A549 (cell line): ENCODE data around the gene SLC35E4. TPM values are rescaled to one million over a fixed set of nuclear protein-coding genes. Genes with fewer than 3 reads are reported as not detected.

Source experiments
- ATAC-seq, 2 experiments: fragments of 200-7000 bp in 1 of 2; fragments of >200 bp in 1 of 2; cut with Nextera tagmentation in 1 of 2; cut with Tn5 transposase in 1 of 2; 3 replicates each; pipeline versions ENCODE4 v1.8.0 to v1.9.1; 2018 to 2020; ENCODE audit warnings: mild to moderate bottlenecking in 1 of 2, moderate library complexity in 1 of 2
- CTCF ChIA-PET: fragments of 300-600 bp; sonication (Branson Sonifier 250); formaldehyde crosslinking; extraction: SDS; loops from one replicate; lab custom pipeline; 2021; ENCODE audit warnings: antibody characterized with exemption, inconsistent platforms; lab: Yijun Ruan, JAX
- POLR2A ChIA-PET: fragments of 350-600 bp; formaldehyde crosslinking; extraction: SDS; loops from one replicate; lab custom pipeline; 2021; ENCODE audit warnings: antibody characterized with exemption, inconsistent platforms; lab: Yijun Ruan, JAX
- DNase-seq, 2 experiments: peaks; one replicate each; pipeline versions ENCODE4 v3.0.0 to v3.0.0-alpha.2; 2011 to 2016; ENCODE audit warnings: low read depth in 1 of 2, low spot score in 1 of 2
- FAIRE-seq: peaks from 2 replicates; lab custom pipeline; 2011; peaks lifted over from hg19 to GRCh38; lab: Jason Lieb, UNC
- H3K27ac ChIP-seq, 2 experiments: fragments of >200 bp; sonication (Bioruptor Twin); formaldehyde crosslinking; 3 replicates each; pipeline ENCODE4 v1.5.1; 2016 to 2017
- H3K4me1 ChIP-seq: fragments of >200 bp; sonication (Bioruptor Twin); formaldehyde crosslinking; 3 replicates; pipeline ENCODE4 v1.6.1; 2016
- H3K4me2 ChIP-seq: fragments of >200 bp; sonication (Bioruptor Twin); formaldehyde crosslinking; 3 replicates; pipeline ENCODE4 v1.6.1; 2016
- H3K4me3 ChIP-seq: fragments of >200 bp; sonication (Bioruptor Twin); formaldehyde crosslinking; 3 replicates; pipeline ENCODE4 v1.5.1; 2016
- H3K9me3 ChIP-seq: fragments of >200 bp; sonication (Bioruptor Twin); formaldehyde crosslinking; 3 replicates; pipeline ENCODE4 v1.6.1; 2016
- BCL3 ChIP-seq: fragments of >200 bp; sonication (Bioruptor Twin); formaldehyde crosslinking; IDR thresholded peaks from 3 replicates; pipeline ENCODE4 v1.6.1; 2016
- BHLHE40 ChIP-seq: IDR thresholded peaks from 2 replicates; pipeline ENCODE4 v1.6.1; 2012; ENCODE audit warnings: low read depth, low read length, inconsistent platforms
- CBX2 ChIP-seq: fragments of 200-600 bp; sonication (generic); IDR thresholded peaks from 2 replicates; pipeline ENCODE4 v1.6.1; 2016; ENCODE audit warnings: low read depth, mild to moderate bottlenecking, borderline replicate concordance
- CBX8 ChIP-seq: fragments of 200-600 bp; sonication (generic); IDR thresholded peaks from 2 replicates; pipeline ENCODE4 v1.6.1; 2016
- CHD4 ChIP-seq: fragments of 200-600 bp; sonication (generic); IDR thresholded peaks from 2 replicates; pipeline ENCODE4 v1.6.1; 2016; ENCODE audit warnings: antibody characterized with exemption, mild to moderate bottlenecking, borderline replicate concordance
- EHMT2 ChIP-seq: fragments of 200-600 bp; sonication (generic); IDR thresholded peaks from 2 replicates; pipeline ENCODE4 v1.6.1; 2016; ENCODE audit warnings: antibody characterized with exemption, low read depth, mild to moderate bottlenecking, moderate library complexity
- FOSB ChIP-seq: fragments of 250-450 bp; sonication (Bioruptor Pico); IDR thresholded peaks from 2 replicates; pipeline ENCODE4 v1.5.0; 2020; ENCODE audit warnings: mild to moderate bottlenecking, moderate library complexity
- FOXS1 ChIP-seq: fragments of 250-450 bp; sonication (Bioruptor Pico); IDR thresholded peaks from 2 replicates; pipeline ENCODE4 v1.5.0; 2020; ENCODE audit warnings: mild to moderate bottlenecking, moderate library complexity
- HEYL ChIP-seq: fragments of 250-450 bp; sonication (Bioruptor Pico); IDR thresholded peaks from 2 replicates; pipeline ENCODE4 v1.8.0; 2021; ENCODE audit warnings: mild to moderate bottlenecking, moderate library complexity
- MYC ChIP-seq: IDR thresholded peaks from 2 replicates; pipeline ENCODE4 v1.6.1; 2012; ENCODE audit warnings: mild to moderate bottlenecking, inconsistent platforms, low read length, improper control_type of control experiment, borderline replicate concordance
- NFE2L2 ChIP-seq: fragments of 150-350 bp; conservative IDR thresholded peaks from 2 replicates; pipeline ENCODE4 v1.6.1; 2014; ENCODE audit warnings: low read length
- NR3C1 ChIP-seq: fragments of >200 bp; sonication (Bioruptor Twin); formaldehyde crosslinking; IDR thresholded peaks from 3 replicates; pipeline ENCODE4 v1.6.1; 2017
- PHF8 ChIP-seq: fragments of 200-600 bp; sonication (generic); IDR thresholded peaks from 2 replicates; pipeline ENCODE4 v1.6.1; 2016; ENCODE audit warnings: low read depth, mild to moderate bottlenecking, antibody characterized with exemption, moderate library complexity, borderline replicate concordance
- RARB ChIP-seq: fragments of 250-450 bp; sonication (Bioruptor Pico); IDR thresholded peaks from 2 replicates; pipeline ENCODE4 v1.8.0; 2021; ENCODE audit warnings: mild to moderate bottlenecking, moderate library complexity
- RNF2 ChIP-seq: fragments of 200-600 bp; sonication (generic); IDR thresholded peaks from 2 replicates; pipeline ENCODE4 v1.6.1; 2016; ENCODE audit warnings: low read depth, mild to moderate bottlenecking, antibody characterized with exemption, moderate library complexity, borderline replicate concordance
- SMC3 ChIP-seq: fragments of >200 bp; sonication (Bioruptor Twin); formaldehyde crosslinking; IDR thresholded peaks from 3 replicates; pipeline ENCODE4 v1.6.1; 2018; ENCODE audit warnings: inconsistent platforms
- TP53 ChIP-seq: fragments of 250-450 bp; sonication (Bioruptor Pico); IDR thresholded peaks from 2 replicates; pipeline ENCODE4 v1.5.0; 2021; ENCODE audit warnings: mild to moderate bottlenecking, moderate library complexity
- ZC3H11A ChIP-seq: fragments of 450-650 bp; IDR thresholded peaks from 2 replicates; pipeline ENCODE4 v1.6.1; 2014; ENCODE audit warnings: antibody characterized with exemption, mild to moderate bottlenecking
- WGBS: methylation state at CpG from one replicate; pipeline ENCODE4 v1.1.6; 2017; ENCODE audit errors: missing lambda C conversion rate; 5-methylcytosine and 5-hydroxymethylcytosine counted together
- polyA plus RNA-seq, 4 experiments: library from polyadenylated mRNA; depleted of rRNA in 3 of 4; stranded (reverse); fragments of >200 nt; fragmentation: RNase III in 1 of 4; extraction: RNeasy Plus Mini Kit Qiagen cat#74134 plus additional on column Dnase treatment in 1 of 4; gene quantifications; 2 replicates in 3 of 4; 3 replicates in 1 of 4; pipeline ENCODE4 v1.2.3, GENCODE V29; 2011 to 2017
- TF ChIP-seq, protein P1 (sequence below): fragments of 450-650 bp; IDR thresholded peaks from 2 replicates; pipeline ENCODE4 v1.6.1; 2014; ENCODE audit warnings: antibody characterized with exemption
- TF ChIP-seq, protein P2 (sequence below): fragments of 200-600 bp; sonication (generic); IDR thresholded peaks from 2 replicates; pipeline ENCODE4 v1.6.1; 2016; ENCODE audit warnings: antibody characterized with exemption, mild to moderate bottlenecking, moderate library complexity
- TF ChIP-seq, protein P3 (sequence below): fragments of 250-450 bp; sonication (Bioruptor Pico); IDR thresholded peaks from 2 replicates; pipeline ENCODE4 v1.5.0; 2021; ENCODE audit warnings: mild to moderate bottlenecking, moderate library complexity, borderline replicate concordance
- TF ChIP-seq, protein P4 (sequence below): fragments of 250-450 bp; sonication (Bioruptor Pico); IDR thresholded peaks from 2 replicates; pipeline ENCODE4 v1.5.0; 2020; ENCODE audit warnings: low read depth, mild to moderate bottlenecking, moderate library complexity

SLC35E4 gene
- polyA plus RNA-seq, 2 of the 4 experiments (the other 2 are of a cell fraction), result 2.0 to 3.3 TPM

DNA sequence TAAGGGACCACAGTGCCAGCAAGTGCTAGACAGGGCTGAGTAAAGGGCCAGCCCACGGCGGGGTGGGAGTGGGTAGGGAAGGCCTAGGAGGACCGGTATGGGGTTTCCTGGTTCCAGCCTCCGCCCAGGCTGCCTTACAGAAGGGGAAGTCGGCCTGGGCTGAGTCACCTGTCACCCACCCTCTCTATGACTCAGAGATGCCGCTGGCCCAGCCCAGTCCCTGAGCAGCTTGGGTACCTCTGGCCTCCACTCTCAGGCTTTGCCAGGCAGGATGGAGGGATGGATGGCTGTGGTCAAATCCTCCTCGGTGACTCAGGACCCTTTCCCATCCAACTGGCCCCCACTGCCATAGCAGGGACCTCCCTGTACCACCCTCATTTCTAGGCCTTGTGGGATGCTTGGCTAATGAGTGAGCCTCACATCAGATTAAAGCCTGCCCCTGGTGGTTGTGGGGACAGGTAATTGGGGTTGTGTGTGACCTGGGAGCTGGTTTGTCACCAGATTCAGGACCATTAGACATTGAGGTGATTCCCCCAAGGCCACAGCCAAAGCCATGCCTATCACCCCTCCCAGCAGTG lies 13.9 kb downstream of the SLC35E4 start:
- Histone ChIP-seq H3K9me3 (no peaks in the 10 kb centered on the region), H3K4me2 (no peak overlapping the region), H3K4me1 (no peaks in the 10 kb centered on the region), H3K4me3 (no peak overlapping the region), H3K27ac (no peak overlapping the region)
- ChIA-PET POLR2A (no interaction called here), CTCF (interaction anchor here (0.9 kb wide), 1 partner anchor 106 kb away, joined by 3 read pairs; no protein-coding TSS in a partner anchor)
- WGBS, result no CpG with 5 or more reads among the region's 7 CpGs
- FAIRE-seq (no peak), ATAC-seq (no peak), DNase-seq (no peak)
- TF ChIP-seq, protein P1, sequence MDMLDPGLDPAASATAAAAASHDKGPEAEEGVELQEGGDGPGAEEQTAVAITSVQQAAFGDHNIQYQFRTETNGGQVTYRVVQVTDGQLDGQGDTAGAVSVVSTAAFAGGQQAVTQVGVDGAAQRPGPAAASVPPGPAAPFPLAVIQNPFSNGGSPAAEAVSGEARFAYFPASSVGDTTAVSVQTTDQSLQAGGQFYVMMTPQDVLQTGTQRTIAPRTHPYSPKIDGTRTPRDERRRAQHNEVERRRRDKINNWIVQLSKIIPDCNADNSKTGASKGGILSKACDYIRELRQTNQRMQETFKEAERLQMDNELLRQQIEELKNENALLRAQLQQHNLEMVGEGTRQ, result no peak
- TF ChIP-seq BCL3, result no peak
- TF ChIP-seq HEYL (CRISPR knock-in tag), result no peak
- no peak for TF ChIP-seq NFE2L2
- no peak for TF ChIP-seq SMC3
- no peak for TF ChIP-seq FOSB
- TF ChIP-seq, protein P2, sequence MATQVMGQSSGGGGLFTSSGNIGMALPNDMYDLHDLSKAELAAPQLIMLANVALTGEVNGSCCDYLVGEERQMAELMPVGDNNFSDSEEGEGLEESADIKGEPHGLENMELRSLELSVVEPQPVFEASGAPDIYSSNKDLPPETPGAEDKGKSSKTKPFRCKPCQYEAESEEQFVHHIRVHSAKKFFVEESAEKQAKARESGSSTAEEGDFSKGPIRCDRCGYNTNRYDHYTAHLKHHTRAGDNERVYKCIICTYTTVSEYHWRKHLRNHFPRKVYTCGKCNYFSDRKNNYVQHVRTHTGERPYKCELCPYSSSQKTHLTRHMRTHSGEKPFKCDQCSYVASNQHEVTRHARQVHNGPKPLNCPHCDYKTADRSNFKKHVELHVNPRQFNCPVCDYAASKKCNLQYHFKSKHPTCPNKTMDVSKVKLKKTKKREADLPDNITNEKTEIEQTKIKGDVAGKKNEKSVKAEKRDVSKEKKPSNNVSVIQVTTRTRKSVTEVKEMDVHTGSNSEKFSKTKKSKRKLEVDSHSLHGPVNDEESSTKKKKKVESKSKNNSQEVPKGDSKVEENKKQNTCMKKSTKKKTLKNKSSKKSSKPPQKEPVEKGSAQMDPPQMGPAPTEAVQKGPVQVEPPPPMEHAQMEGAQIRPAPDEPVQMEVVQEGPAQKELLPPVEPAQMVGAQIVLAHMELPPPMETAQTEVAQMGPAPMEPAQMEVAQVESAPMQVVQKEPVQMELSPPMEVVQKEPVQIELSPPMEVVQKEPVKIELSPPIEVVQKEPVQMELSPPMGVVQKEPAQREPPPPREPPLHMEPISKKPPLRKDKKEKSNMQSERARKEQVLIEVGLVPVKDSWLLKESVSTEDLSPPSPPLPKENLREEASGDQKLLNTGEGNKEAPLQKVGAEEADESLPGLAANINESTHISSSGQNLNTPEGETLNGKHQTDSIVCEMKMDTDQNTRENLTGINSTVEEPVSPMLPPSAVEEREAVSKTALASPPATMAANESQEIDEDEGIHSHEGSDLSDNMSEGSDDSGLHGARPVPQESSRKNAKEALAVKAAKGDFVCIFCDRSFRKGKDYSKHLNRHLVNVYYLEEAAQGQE, result no peak
- TF ChIP-seq FOXS1 (CRISPR knock-in tag), result no peak
- no peak for TF ChIP-seq ZC3H11A

DNA sequence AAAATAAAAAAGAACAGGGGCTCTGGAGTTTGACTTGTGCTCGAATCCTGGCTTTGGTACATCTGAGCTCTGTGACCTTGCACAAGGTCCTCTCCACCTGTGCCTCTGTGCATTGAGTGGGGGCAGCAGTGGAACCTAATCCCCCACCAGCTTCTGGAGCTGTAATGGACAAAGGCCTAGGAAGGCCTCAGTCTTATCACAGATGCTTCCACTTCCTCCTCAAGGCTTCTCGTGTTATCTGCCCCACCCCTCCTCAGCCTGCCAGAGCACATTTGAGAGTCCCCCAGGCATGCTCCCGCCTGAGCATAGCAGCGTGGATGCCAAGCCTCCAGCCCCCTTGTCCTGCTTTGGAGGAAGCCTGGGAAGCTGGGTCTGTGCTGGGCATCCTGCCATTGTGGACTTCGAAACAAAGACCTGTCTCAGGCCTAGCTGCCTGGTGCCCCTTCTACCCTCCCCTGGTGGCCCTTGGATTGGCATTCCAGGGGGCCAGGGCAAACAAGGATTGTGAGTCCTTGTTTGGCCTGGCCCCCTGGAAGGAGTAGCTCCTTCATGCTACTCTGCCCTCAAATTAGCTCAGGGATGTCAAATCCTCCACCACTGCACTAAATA lies 15.0 kb downstream of the SLC35E4 start:
- WGBS, result 72% methylated on average over 3 of the region's 5 CpGs
- no peak for FAIRE-seq

DNA sequence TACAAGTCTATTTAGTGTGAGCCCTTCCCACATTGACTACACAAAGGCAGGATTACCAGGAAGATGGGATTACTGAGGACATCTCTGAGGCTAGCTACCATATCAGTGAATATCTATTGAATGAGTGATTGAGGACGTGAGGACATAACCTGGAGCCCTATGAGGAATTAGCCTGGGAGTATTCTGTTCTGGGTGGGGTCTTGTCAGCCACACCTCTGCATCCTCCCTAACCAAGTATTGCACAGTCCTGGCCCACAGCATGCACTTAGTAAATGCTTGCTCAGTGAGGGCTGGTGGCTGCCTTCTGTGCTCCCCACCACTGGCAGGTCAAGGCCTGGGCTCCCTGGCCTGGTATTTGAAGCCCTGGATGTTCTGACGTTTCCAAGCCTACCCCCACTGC lies 17.3 kb downstream of the SLC35E4 start:
- TF ChIP-seq RNF2, result no peak
- TF ChIP-seq CHD4, result no peak
- TF ChIP-seq CBX8, result no peak
- TF ChIP-seq PHF8, result no peak
- TF ChIP-seq EHMT2, result no peak
- TF ChIP-seq TP53 (CRISPR knock-in tag), result no peak
- TF ChIP-seq MYC, result no peak
- TF ChIP-seq, protein P3, sequence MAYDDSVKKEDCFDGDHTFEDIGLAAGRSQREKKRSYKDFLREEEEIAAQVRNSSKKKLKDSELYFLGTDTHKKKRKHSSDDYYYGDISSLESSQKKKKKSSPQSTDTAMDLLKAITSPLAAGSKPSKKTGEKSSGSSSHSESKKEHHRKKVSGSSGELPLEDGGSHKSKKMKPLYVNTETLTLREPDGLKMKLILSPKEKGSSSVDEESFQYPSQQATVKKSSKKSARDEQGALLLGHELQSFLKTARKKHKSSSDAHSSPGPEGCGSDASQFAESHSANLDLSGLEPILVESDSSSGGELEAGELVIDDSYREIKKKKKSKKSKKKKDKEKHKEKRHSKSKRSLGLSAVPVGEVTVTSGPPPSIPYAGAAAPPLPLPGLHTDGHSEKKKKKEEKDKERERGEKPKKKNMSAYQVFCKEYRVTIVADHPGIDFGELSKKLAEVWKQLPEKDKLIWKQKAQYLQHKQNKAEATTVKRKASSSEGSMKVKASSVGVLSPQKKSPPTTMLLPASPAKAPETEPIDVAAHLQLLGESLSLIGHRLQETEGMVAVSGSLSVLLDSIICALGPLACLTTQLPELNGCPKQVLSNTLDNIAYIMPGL, result no peak
- no peak for TF ChIP-seq RARB
- no peak for TF ChIP-seq BHLHE40
- TF ChIP-seq CBX2, result no peak
- TF ChIP-seq NR3C1, result no peak
- Histone ChIP-seq H3K4me3 (no peak overlapping the region), H3K9me3 (no peaks in the 10 kb centered on the region), H3K4me1 (no peaks in the 10 kb centered on the region), H3K4me2 (no peak overlapping the region), H3K27ac (no peak overlapping the region)
- ATAC-seq (no peak), DNase-seq (no peak), FAIRE-seq (no peak)
- 78% methylated on average over 2 of the region's 2 CpGs for WGBS
- ChIA-PET CTCF (interaction anchor here (1.0 kb wide), 1 partner anchor 18 kb away, joined by 5 read pairs; no protein-coding TSS in a partner anchor), POLR2A (no interaction called here)

More for the DNA sequence above, 15.0 kb downstream of the SLC35E4 start:
- no peak overlapping the region for H3K27ac ChIP-seq
- CTCF ChIA-PET, result interaction anchor here (0.7 to 1.4 kb wide), 3 partner anchors 16 to 113 kb away, joined by 3 to 4 read pairs (median 4); no protein-coding TSS in a partner anchor
- ATAC-seq, result no peak
- H3K9me3 ChIP-seq, result no peaks in the 10 kb centered on the region
- no peaks in the 10 kb centered on the region for H3K4me1 ChIP-seq
- no peak overlapping the region for H3K4me2 ChIP-seq
- TF ChIP-seq, protein P4, sequence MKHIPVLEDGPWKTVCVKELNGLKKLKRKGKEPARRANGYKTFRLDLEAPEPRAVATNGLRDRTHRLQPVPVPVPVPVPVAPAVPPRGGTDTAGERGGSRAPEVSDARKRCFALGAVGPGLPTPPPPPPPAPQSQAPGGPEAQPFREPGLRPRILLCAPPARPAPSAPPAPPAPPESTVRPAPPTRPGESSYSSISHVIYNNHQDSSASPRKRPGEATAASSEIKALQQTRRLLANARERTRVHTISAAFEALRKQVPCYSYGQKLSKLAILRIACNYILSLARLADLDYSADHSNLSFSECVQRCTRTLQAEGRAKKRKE (CRISPR knock-in tag), result no peak
- TF ChIP-seq FOSB (no peak), PHF8 (no peak)
- TF ChIP-seq, all 56 proteins: peak for 0
- POLR2A ChIA-PET, result no interaction called here
- DNase-seq, result no peak
- H3K4me3 ChIP-seq, result no peak overlapping the region
